Lower lobe of right lung (tissue), 2 donors: Measurements from ENCODE around the gene MAP2K2. TPM values are rescaled to one million over a fixed set of nuclear protein-coding genes. Genes with fewer than 3 reads are reported as not detected.

Experiments
- ATAC-seq, 2 donors: fragments of 200-7000 bp; cut with Tn5 transposase; one replicate each; pipeline ENCODE4 v1.9.1; 2020 to 2022; ENCODE audit warnings: mild to moderate bottlenecking in 2 of 2, moderate library complexity in 2 of 2
- DNase-seq: peaks from one replicate; pipeline ENCODE4 v3.0.0-alpha.2; 2020
- H3K27ac ChIP-seq: fragments of 200-600 bp; one replicate; pipeline ENCODE4 v1.8.0; 2022
- H3K27me3 ChIP-seq: fragments of 200-600 bp; one replicate; pipeline ENCODE4 v1.8.0; 2022; ENCODE audit warnings: low read depth
- H3K36me3 ChIP-seq: fragments of 200-600 bp; one replicate; pipeline ENCODE4 v1.8.0; 2022; ENCODE audit warnings: mild to moderate bottlenecking
- H3K4me1 ChIP-seq: fragments of 200-600 bp; one replicate; pipeline ENCODE4 v1.8.0; 2022
- H3K4me3 ChIP-seq: fragments of 200-600 bp; one replicate; pipeline ENCODE4 v1.8.0; 2022; ENCODE audit warnings: mild to moderate bottlenecking
- H3K9me3 ChIP-seq: fragments of 200-600 bp; one replicate; pipeline ENCODE4 v1.8.0; 2022
- intact Hi-C: fragments of 100-400 bp; cut with DNase I; formaldehyde crosslinking; loops from one replicate; pipeline ENCODE4 v1.11.0; 2022
- total RNA-seq: library from RNA; stranded (reverse); fragmentation: NEBNext Ultra II Directional; extraction: Animal tissue kit (Norgen Biotek cat#: 25700); gene quantifications from one replicate; pipeline ENCODE4 v1.2.1, GENCODE V29; 2021
- TF ChIP-seq, protein P1 (sequence below): fragments of 200-600 bp; IDR thresholded peaks from one replicate; pipeline ENCODE4 v1.8.0; 2022; ENCODE audit warnings: antibody characterized with exemption, mild to moderate bottlenecking
- donor health status: DM: no; HTN: yes; CAD: no; lungs with severe emphysema.

MAP2K2 gene
- total RNA-seq, 1 donor from 2014 or later, result 125 TPM

GRCh38 chr19:4055209-4055552, 68.7 kb downstream of the MAP2K2 start:
- DNase-seq (no peak), ATAC-seq (no peak)
- no peaks in the 10 kb centered on the region for H3K27me3 ChIP-seq
- H3K4me1 ChIP-seq, result peaks cover 61% of the 10 kb centered on the region
- no peak overlapping the region for H3K27ac ChIP-seq
- H3K9me3 ChIP-seq, result no peaks in the 10 kb centered on the region
- H3K4me3 ChIP-seq, result no peak overlapping the region
- TF ChIP-seq, protein P1, sequence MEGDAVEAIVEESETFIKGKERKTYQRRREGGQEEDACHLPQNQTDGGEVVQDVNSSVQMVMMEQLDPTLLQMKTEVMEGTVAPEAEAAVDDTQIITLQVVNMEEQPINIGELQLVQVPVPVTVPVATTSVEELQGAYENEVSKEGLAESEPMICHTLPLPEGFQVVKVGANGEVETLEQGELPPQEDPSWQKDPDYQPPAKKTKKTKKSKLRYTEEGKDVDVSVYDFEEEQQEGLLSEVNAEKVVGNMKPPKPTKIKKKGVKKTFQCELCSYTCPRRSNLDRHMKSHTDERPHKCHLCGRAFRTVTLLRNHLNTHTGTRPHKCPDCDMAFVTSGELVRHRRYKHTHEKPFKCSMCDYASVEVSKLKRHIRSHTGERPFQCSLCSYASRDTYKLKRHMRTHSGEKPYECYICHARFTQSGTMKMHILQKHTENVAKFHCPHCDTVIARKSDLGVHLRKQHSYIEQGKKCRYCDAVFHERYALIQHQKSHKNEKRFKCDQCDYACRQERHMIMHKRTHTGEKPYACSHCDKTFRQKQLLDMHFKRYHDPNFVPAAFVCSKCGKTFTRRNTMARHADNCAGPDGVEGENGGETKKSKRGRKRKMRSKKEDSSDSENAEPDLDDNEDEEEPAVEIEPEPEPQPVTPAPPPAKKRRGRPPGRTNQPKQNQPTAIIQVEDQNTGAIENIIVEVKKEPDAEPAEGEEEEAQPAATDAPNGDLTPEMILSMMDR, result no peak
- intact Hi-C loops, result no loop called here
- peaks cover 50% of the 10 kb centered on the region for H3K36me3 ChIP-seq

GRCh38 chr19:4054441-4055208, 69.3 kb downstream of the MAP2K2 start:
- H3K4me3 ChIP-seq, result no peak overlapping the region
- ATAC-seq (no peak), DNase-seq (peak; percentile 48)
- peaks cover 55% of the 10 kb centered on the region for H3K4me1 ChIP-seq
- peaks cover 54% of the 10 kb centered on the region for H3K36me3 ChIP-seq
- no peak overlapping the region for H3K27ac ChIP-seq
- TF ChIP-seq, protein P1, result no peak
- no peaks in the 10 kb centered on the region for H3K9me3 ChIP-seq
- intact Hi-C loops, result no loop called here
- H3K27me3 ChIP-seq, result no peaks in the 10 kb centered on the region

DNA sequence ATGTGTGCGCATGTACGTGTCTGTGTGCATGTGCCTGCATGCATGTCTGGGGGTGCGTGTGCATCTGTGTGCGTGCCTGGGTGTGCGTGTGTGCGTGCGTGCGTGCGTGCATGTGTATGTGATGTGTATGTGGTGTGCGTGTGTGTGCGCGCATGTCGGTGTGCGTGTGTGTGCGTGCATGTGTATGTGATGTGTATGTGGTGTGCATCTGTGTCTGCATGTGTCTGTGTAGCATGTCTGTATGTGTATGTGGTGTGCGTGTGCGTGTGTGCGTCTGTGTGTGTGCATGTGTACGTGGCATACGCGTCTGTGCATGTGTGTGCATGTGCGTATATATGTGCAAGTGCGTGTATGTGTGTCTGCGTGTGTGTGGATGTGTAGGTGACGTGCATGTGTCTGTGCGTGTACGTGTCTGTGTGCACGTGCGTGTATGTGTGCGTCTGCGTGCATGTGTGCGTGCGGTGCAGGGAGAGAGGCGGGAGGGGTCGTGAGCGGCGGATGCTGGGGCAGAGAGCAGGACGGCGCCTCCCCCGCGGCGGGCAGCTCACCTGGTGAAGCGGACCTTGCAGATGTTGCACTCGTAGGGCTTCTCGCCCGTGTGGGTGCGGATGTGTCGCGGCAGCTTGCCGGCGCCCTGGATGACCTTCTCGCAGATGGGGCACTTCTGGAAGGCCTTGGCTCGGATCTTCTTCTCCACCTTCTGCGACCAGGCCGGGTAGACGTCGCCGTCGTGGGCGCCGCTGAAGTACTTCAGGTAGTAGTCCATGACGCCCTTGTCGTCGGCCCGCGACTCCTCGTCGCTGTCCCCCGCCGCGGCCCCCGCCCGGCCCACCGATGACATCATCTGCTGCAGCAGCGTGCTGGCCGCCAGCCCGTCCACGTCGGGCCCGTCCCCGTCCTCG, 70.2 kb downstream of the MAP2K2 start:
- Histone ChIP-seq H3K9me3 (no peaks in the 10 kb centered on the region), H3K4me3 (peak overlapping the region; percentile 23), H3K27me3 (no peaks in the 10 kb centered on the region), H3K36me3 (peaks cover 59% of the 10 kb centered on the region), H3K27ac (no peak overlapping the region), H3K4me1 (peaks cover 46% of the 10 kb centered on the region)
- TF ChIP-seq, protein P1, result no peak
- intact Hi-C loops, result no loop called here
- DNase-seq (no peak), ATAC-seq (no peak)

GRCh38 chr19:4052993-4053422, 70.9 kb downstream of the MAP2K2 start:
- no peaks in the 10 kb centered on the region for H3K27me3 ChIP-seq
- TF ChIP-seq, protein P1, result no peak
- ATAC-seq (peak in 1 of 2 donors; percentile 14), DNase-seq (peak; percentile 59)
- no peaks in the 10 kb centered on the region for H3K9me3 ChIP-seq
- peaks cover 39% of the 10 kb centered on the region for H3K4me1 ChIP-seq
- peak overlapping the region; percentile 23 for H3K4me3 ChIP-seq
- H3K36me3 ChIP-seq, result peaks cover 66% of the 10 kb centered on the region
- intact Hi-C loops, result no loop called here
- peak overlapping the region; percentile 60 for H3K27ac ChIP-seq

DNA sequence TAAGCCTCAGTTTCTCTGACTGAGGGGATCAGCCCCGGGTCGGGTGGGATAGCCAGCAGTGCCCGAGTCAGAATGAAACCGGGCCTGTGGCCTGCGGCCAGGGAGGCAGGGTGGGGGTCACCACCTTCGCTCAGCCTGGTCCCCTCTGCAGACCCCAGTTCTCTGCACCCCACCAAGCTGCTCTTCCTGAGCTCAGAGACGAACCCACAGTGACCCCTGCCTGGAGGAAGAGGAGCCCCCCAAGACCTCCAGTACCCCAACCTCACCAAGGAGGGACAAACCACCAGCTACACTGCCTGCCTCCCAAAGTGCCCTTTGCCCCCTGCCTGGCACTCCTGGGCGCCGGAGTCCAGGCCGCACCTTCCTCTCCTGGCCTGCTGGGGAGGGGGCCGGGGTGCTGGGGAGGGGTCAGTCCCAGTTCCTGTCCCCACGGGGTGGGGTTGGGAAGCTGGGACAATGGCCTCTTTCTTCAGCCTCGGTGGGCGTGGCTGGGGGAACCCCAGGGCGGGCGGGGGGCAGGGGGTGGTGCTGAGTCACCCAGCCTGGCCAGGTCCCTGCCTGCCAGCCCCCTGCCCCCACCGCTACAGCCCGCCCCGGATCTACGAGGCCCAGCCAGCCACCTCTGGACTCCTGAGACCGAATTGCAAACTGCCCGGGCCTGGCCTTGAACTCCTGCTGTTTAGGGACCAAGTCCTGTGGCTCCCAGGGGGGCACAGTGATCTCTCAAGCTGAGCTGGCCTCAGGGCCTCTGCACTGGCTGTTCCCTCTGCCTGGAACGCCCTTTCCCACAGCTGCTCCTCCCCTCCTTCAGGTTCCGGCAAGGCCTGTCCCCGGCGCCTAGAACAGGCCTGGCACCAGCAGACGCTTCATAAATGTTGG, 71.6 kb downstream of the MAP2K2 start:
- ATAC-seq (peak; percentile 48 to 52), DNase-seq (peak; percentile 68)
- Histone ChIP-seq H3K27ac (peak overlapping the region; percentile 60), H3K9me3 (no peaks in the 10 kb centered on the region), H3K4me1 (peaks cover 32% of the 10 kb centered on the region), H3K4me3 (peak overlapping the region; percentile 23), H3K27me3 (no peaks in the 10 kb centered on the region), H3K36me3 (peaks cover 71% of the 10 kb centered on the region)
- intact Hi-C loops, result no loop called here
- TF ChIP-seq, protein P1, result no peak
